T-helper 1 cell treated with Interleukin-12 subunit alpha and Interleukin-12 subunit beta and Interleukin-4 antibody, amounts not matched to agents 30 ng/mL and 1 ng/mL, for 36 hours (primary cell): Measurements from ENCODE around the gene LCE3D. TPM values are rescaled to one million over a fixed set of nuclear protein-coding genes. Genes with fewer than 3 reads are reported as not detected.

Experiments
- total RNA-seq: library from RNA; stranded (reverse); gene quantifications from 2 replicates; pipeline ENCODE4 v1.2.3, GENCODE V29; 2022

The LCE3D gene
- total RNA-seq, 1 donor from 2014 or later, result not detected

Other genes starting within 250 kb of the LCE3D start
- gene FLG2, start 220.5 kb downstream of the LCE3D start, total RNA-seq, result not detected in 2 replicates
- not detected in 2 replicates for gene CRNN, start 166.3 kb downstream of the LCE3D start, total RNA-seq
- gene LCE5A, start 69.7 kb downstream of the LCE3D start, total RNA-seq, result not detected in 2 replicates
- gene CRCT1, start 66.0 kb downstream of the LCE3D start, total RNA-seq, result not detected in 2 replicates
- gene LCE3E, start 13.7 kb downstream of the LCE3D start, total RNA-seq, result not detected in 2 replicates
- gene LCE3C, start 19.7 kb upstream of the LCE3D start, total RNA-seq, result not detected in 2 replicates
- gene LCE3B, start 33.3 kb upstream of the LCE3D start, total RNA-seq, result not detected in 2 replicates
- gene LCE3A, start 42.6 kb upstream of the LCE3D start, total RNA-seq, result not detected in 2 replicates
- gene LCE2D, start 82.9 kb upstream of the LCE3D start, total RNA-seq, result not detected in 2 replicates
- gene LCE2C, start 94.8 kb upstream of the LCE3D start, total RNA-seq, result not detected in 2 replicates
- gene LCE2B, start 105.6 kb upstream of the LCE3D start, total RNA-seq, result not detected in 2 replicates
- gene LCE2A, start 117.8 kb upstream of the LCE3D start, total RNA-seq, result not detected in 2 replicates
- not detected in 2 replicates for gene LCE4A, start 127.6 kb upstream of the LCE3D start, total RNA-seq
- gene KPRP, start 177.5 kb upstream of the LCE3D start, total RNA-seq, result not detected in 2 replicates
- gene LCE1F, start 194.6 kb upstream of the LCE3D start, total RNA-seq, result not detected in 2 replicates
- gene LCE1E, start 205.7 kb upstream of the LCE3D start, total RNA-seq, result not detected in 2 replicates
- not detected in 2 replicates for gene LCE1D, start 216.2 kb upstream of the LCE3D start, total RNA-seq
- gene LCE1C, start 226.1 kb upstream of the LCE3D start, total RNA-seq, result not detected in 2 replicates
- not detected in 2 replicates for gene LCE1B, start 231.5 kb upstream of the LCE3D start, total RNA-seq
- gene LCE1A, start 247.0 kb upstream of the LCE3D start, total RNA-seq, result not detected in 2 replicates